Activated B cell treated with CpG ODN at 0.5 μM for 24 hours (primary cell): Measurements from ENCODE around the gene SCUBE1. TPM values are rescaled to one million over a fixed set of nuclear protein-coding genes. Genes with fewer than 3 reads are reported as not detected.

ENCODE experiments used
- ATAC-seq: fragments of 200-7000 bp; cut with Tn5 transposase; one replicate; pipeline ENCODE4 v1.10.0; 2021; ENCODE audit warnings: low read depth, mild to moderate bottlenecking, moderate library complexity
- CTCF ChIA-PET: fragments of 350-600 bp; sonication (Branson Sonifier 250); formaldehyde crosslinking; loops from one replicate; lab custom pipeline; 2021; ENCODE audit warnings: antibody characterized with exemption; lab: Charles Lee
- POLR2A ChIA-PET: fragments of 350-600 bp; sonication (Branson Sonifier 250); formaldehyde crosslinking; loops from one replicate; lab custom pipeline; 2021; ENCODE audit warnings: antibody characterized with exemption; lab: Charles Lee
- DNase-seq: peaks from one replicate; pipeline ENCODE4 v3.0.0; 2022
- H3K27ac Mint-ChIP-seq: one replicate; pipeline ENCODE4 v1.8.0; 2020; ENCODE audit warnings: mixed read lengths
- H3K27me3 Mint-ChIP-seq: one replicate; pipeline ENCODE4 v1.8.0; 2021; ENCODE audit warnings: mixed read lengths
- H3K36me3 Mint-ChIP-seq: one replicate; pipeline ENCODE4 v1.8.0; 2021; ENCODE audit warnings: low read depth, mixed read lengths
- H3K4me1 Mint-ChIP-seq: one replicate; pipeline ENCODE4 v1.8.0; 2021; ENCODE audit warnings: mixed read lengths
- H3K4me3 Mint-ChIP-seq: one replicate; pipeline ENCODE4 v1.8.0; 2020; ENCODE audit warnings: mild to moderate bottlenecking, mixed read lengths
- H3K9me3 Mint-ChIP-seq: one replicate; pipeline ENCODE4 v1.8.0; 2020; ENCODE audit warnings: mixed read lengths
- intact Hi-C: fragments of 100-400 bp; cut with micrococcal nuclease; formaldehyde crosslinking; loops from one replicate; pipeline ENCODE4 v1.15.1; 2024
- total RNA-seq: library from RNA; stranded (reverse); gene quantifications from 2 replicates; pipeline ENCODE4 v1.2.3, GENCODE V29; 2022
- TF ChIP-seq, protein P1 (sequence below): fragments of 200-600 bp; IDR thresholded peaks from one replicate; pipeline ENCODE4 v1.8.0; 2022; ENCODE audit warnings: antibody characterized with exemption, mild to moderate bottlenecking

SCUBE1 gene
- total RNA-seq, 1 donor from 2014 or later = not detected

DNA sequence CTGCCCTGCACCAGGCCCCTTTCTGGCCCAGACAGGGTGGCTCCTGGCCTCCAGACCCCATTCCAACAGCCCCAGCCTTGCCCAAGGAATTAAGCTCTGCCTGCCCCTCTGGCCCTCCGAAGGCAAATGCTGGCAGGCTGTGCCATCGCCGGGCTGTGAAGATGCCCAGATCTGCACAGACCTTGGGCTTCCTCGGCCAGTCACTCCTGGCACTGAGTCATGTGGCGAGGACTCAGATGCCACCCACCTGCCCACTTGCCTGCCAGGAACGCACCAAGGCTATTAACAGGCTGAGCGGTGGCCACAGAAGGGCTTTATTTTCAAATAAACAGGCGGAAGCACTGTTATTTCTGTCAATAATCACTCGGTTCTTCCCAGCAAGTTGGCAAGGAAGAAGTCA lies 105.9 kb downstream of the SCUBE1 start:
- H3K4me3 Mint-ChIP-seq = no peak overlapping the region
- DNase-seq (no peak), ATAC-seq (no peak)
- ChIA-PET POLR2A (no interaction called here), CTCF (no interaction called here)
- H3K36me3 Mint-ChIP-seq = no peaks in the 10 kb centered on the region
- TF ChIP-seq, protein P1, sequence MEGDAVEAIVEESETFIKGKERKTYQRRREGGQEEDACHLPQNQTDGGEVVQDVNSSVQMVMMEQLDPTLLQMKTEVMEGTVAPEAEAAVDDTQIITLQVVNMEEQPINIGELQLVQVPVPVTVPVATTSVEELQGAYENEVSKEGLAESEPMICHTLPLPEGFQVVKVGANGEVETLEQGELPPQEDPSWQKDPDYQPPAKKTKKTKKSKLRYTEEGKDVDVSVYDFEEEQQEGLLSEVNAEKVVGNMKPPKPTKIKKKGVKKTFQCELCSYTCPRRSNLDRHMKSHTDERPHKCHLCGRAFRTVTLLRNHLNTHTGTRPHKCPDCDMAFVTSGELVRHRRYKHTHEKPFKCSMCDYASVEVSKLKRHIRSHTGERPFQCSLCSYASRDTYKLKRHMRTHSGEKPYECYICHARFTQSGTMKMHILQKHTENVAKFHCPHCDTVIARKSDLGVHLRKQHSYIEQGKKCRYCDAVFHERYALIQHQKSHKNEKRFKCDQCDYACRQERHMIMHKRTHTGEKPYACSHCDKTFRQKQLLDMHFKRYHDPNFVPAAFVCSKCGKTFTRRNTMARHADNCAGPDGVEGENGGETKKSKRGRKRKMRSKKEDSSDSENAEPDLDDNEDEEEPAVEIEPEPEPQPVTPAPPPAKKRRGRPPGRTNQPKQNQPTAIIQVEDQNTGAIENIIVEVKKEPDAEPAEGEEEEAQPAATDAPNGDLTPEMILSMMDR = no peak
- no peaks in the 10 kb centered on the region for H3K9me3 Mint-ChIP-seq
- intact Hi-C loops = no loop called here
- no peaks in the 10 kb centered on the region for H3K4me1 Mint-ChIP-seq
- H3K27ac Mint-ChIP-seq = no peak overlapping the region
- H3K27me3 Mint-ChIP-seq = peaks cover 3% of the 10 kb centered on the region

DNA sequence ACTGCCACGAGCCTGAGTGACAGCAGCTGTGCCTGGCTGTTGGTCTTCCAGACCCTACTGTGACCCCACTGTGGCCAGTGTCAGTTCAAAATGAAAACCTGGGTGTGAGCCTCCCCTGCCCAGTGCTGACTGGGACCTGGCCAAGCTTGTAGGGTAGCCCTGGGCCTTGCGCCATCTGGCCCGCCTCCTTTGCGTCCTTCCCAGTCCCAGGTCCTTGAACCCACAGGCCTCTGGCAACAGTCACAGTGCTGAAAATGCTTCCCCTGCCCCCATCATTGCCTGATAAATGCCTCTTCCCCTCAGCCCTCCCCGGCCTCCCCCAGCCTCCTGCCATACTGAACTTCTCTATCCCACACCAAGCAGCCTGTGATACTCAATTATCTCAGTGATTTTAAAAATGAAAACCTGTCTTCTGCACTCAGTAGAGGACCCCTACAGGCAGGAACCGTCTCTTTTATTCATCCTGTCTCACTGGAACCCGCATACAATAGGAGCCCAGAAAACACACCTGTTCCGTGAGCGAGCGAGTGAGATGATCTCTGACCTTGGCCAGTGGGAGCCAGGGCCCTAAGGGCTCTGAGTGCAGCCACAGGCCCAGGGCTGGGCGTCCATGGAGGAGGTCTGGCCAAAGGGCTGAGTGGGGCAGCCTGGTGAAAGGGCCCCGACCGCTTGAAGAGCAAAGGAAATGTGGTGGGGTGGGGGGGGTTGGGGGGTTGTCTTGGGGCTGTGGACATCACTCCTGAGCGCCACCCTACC lies 106.6 kb downstream of the SCUBE1 start:
- Mint-ChIP-seq H3K4me3 (no peak overlapping the region), H3K4me1 (no peaks in the 10 kb centered on the region), H3K9me3 (no peaks in the 10 kb centered on the region), H3K36me3 (no peaks in the 10 kb centered on the region), H3K27me3 (peaks cover 3% of the 10 kb centered on the region), H3K27ac (no peak overlapping the region)
- DNase-seq (no peak), ATAC-seq (no peak)
- intact Hi-C loops = no loop called here
- TF ChIP-seq, protein P1 = no peak
- POLR2A ChIA-PET = no interaction called here
- CTCF ChIA-PET = no interaction called here

DNA sequence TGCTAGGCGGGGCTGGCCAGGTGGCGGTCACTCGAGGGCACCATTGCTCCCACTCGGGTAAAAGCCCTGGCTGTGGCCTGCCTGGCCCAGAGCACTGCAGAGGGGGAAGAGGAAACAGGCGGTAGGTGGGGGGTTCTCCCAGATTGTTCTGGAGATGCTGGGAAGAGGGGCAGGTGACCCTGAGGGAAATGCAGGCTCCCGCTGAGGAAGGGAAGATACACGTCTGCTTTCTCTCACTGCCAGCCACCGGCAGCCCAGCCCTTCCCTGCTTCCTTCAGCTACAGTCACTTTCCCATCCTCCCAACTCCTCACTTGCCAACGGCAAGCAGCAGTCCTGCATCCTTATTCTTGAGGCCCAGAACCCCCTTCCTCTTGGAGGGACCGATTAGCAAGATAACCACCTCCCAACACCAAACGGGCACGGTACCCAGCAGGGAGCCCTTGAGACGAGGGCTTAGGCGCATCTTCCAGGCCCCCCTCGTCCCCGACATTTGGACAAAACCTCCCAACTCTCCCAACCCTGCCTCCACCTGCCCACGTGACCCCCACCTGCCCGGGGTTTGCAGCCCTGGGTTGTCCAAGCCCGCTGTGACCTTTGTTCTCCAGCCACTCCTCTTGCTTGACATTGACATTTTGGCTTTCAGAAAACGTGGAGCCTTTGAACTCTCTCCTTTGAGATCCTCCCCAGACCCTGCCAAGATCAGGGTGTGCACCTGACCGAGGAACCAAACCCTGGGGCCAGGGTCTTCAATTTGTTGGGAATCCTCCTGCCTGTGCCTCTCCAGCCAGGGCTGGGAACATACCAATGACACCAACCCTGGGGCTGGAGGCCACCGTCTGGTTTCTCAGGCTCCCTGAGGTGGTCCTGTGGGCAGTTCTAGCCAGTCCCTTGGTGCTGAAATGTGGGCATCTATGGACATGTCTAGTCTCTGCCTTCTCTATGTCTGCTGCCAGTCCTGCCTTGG lies 107.4 kb downstream of the SCUBE1 start:
- H3K9me3 Mint-ChIP-seq = no peaks in the 10 kb centered on the region
- DNase-seq = no peak
- no peak overlapping the region for H3K4me3 Mint-ChIP-seq
- peaks cover 5% of the 10 kb centered on the region for H3K4me1 Mint-ChIP-seq
- no peaks in the 10 kb centered on the region for H3K36me3 Mint-ChIP-seq
- ChIA-PET POLR2A (no interaction called here), CTCF (interaction anchor here (1.5 kb wide), 1 partner anchor 111 kb away, joined by 6 read pairs; no protein-coding TSS in a partner anchor)
- peaks cover 7% of the 10 kb centered on the region for H3K27me3 Mint-ChIP-seq
- TF ChIP-seq, protein P1 = no peak
- intact Hi-C loops = no loop called here
- ATAC-seq = no peak
- H3K27ac Mint-ChIP-seq = no peak overlapping the region

DNA sequence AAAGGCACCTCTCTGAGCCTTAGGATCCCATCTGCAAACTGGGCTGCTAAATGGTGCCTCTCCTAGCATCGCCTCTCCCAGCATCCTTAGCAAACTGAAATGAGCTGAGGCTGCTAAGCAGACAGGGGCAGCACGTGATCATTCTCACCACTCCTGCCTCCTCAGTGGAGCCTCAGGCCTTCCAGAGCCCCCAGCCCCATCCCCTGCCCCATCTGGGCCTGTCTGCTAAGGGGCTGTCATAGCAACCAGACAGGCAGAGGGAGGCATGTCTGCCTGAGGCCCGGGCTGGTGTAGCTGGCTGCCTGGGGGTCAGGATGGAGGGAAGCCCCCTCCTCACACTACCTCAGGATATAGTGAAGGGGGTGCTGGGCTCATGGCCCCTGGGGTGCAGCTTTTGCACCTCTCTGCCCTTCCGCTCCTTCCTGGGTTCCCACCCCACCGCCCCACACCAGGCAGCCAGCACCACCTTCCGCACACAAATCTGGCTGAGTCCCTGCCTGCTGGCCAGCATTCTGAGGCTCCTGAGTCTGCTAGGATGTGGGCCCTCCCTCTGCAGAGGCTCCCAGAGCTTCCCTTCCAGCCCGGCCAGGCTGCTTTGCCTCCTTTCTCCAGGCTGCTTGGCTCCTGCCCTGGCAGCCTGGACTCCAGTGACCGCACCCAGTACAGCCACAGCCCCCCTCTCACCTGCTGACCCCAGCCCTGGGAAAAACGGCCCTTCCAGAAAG lies 108.7 kb downstream of the SCUBE1 start:
- ChIA-PET CTCF (interaction anchor here (0.6 to 1.5 kb wide), 2 partner anchors 112 to 149 kb away, joined by 4 to 6 read pairs; no protein-coding TSS in a partner anchor), POLR2A (no interaction called here)
- Mint-ChIP-seq H3K4me3 (no peak overlapping the region), H3K36me3 (no peaks in the 10 kb centered on the region), H3K9me3 (no peaks in the 10 kb centered on the region), H3K27me3 (peaks cover 4% of the 10 kb centered on the region), H3K4me1 (peaks cover 5% of the 10 kb centered on the region), H3K27ac (no peak overlapping the region)
- TF ChIP-seq, protein P1 = no peak
- DNase-seq (no peak), ATAC-seq (no peak)
- intact Hi-C loops = no loop called here
